ENCODE data around the gene FERMT1. TPM values are rescaled to one million over a fixed set of nuclear protein-coding genes. Genes with fewer than 3 reads are reported as not detected.
"Not testable (repeated sequence)": the region's sequence is repeated elsewhere in the genome, so short reads cannot be mapped to it uniquely, and the experiment has no call there.

Gene FERMT1
- polyA plus RNA-seq, 1 experiment: 2.8 TPM

- ChIA-PET CTCF (no interaction called here), POLR2A (no interaction called here)
- no peak for DNase-seq (ENCODE audit: low read depth, low spot score)
- H3K9me3 ChIP-seq (ENCODE audit: control insufficient read depth, insufficient read depth, low read length): peaks cover 10% of the 10 kb centered on the region; the same call in 1 of the 2 replicates
- no peak for TF ChIP-seq CTCF (IDR thresholded peaks at IDR 0.05; ENCODE audit: low read depth, low read length)
- no peaks in the 10 kb centered on the region for H3K27me3 ChIP-seq (ENCODE audit: control insufficient read depth, insufficient read depth, low read length)
- H3K27ac ChIP-seq (ENCODE audit: low read depth, low read length): no peak overlapping the region
- H3K4me3 ChIP-seq (ENCODE audit: low read depth, low read length): no peak overlapping the region
Observed at GRCh38 chr20:6038256-6038655, 84.6 kb downstream of the FERMT1 start.

- peaks cover 9% of the 10 kb centered on the region; the same call in 1 of the 2 replicates for H3K9me3 ChIP-seq (ENCODE audit: control insufficient read depth, insufficient read depth, low read length)
- TF ChIP-seq CTCF (IDR thresholded peaks at IDR 0.05; ENCODE audit: low read depth, low read length): no peak
- H3K27ac ChIP-seq (ENCODE audit: low read depth, low read length): no peak overlapping the region
- POLR2A ChIA-PET: no interaction called here
- no peaks in the 10 kb centered on the region for H3K27me3 ChIP-seq (ENCODE audit: control insufficient read depth, insufficient read depth, low read length)
- no peak for DNase-seq (ENCODE audit: low read depth, low spot score)
- H3K4me3 ChIP-seq (ENCODE audit: low read depth, low read length): no peak overlapping the region
- CTCF ChIA-PET: no interaction called here
Observed at GRCh38 chr20:6037082-6037481, 85.7 kb downstream of the FERMT1 start.

GRCh38 chr20:6036213-6036612, 86.6 kb downstream of the FERMT1 start:
- Histone ChIP-seq H3K9me3 (ENCODE audit: control insufficient read depth, insufficient read depth, low read length) (peaks cover 2% of the 10 kb centered on the region; the same call in 1 of the 2 replicates), H3K27ac (ENCODE audit: low read depth, low read length) (no peak overlapping the region), H3K4me3 (ENCODE audit: low read depth, low read length) (no peak overlapping the region), H3K27me3 (ENCODE audit: control insufficient read depth, insufficient read depth, low read length) (no peaks in the 10 kb centered on the region)
- no peak for DNase-seq (ENCODE audit: low read depth, low spot score)
- no peak for TF ChIP-seq CTCF (IDR thresholded peaks at IDR 0.05; ENCODE audit: low read depth, low read length)
- CTCF ChIA-PET: interaction anchor here (0.7 kb wide), 1 partner anchor 43 kb away, joined by 4 read pairs; no protein-coding TSS in a partner anchor
- POLR2A ChIA-PET: no interaction called here

GRCh38 chr20:6034134-6034969, 88.5 kb downstream of the FERMT1 start:
- DNase-seq (ENCODE audit: low read depth, low spot score): no peak
- H3K4me3 ChIP-seq (ENCODE audit: low read depth, low read length): no peak overlapping the region
- ChIA-PET CTCF (interaction anchor here (0.5 to 1.2 kb wide), 3 partner anchors 39 to 506 kb away, joined by 3 read pairs; no protein-coding TSS in a partner anchor), POLR2A (no interaction called here)
- no peak for TF ChIP-seq CTCF (IDR thresholded peaks at IDR 0.05; ENCODE audit: low read depth, low read length)
- no peaks in the 10 kb centered on the region for H3K9me3 ChIP-seq (ENCODE audit: control insufficient read depth, insufficient read depth, low read length)
- H3K27me3 ChIP-seq (ENCODE audit: control insufficient read depth, insufficient read depth, low read length): no peaks in the 10 kb centered on the region
- H3K27ac ChIP-seq (ENCODE audit: low read depth, low read length): no peak overlapping the region

GRCh38 chr20:6032907-6033306, 89.9 kb downstream of the FERMT1 start:
- DNase-seq (ENCODE audit: low read depth, low spot score); CTCF ChIA-PET; H3K27ac ChIP-seq (ENCODE audit: low read depth, low read length); H3K9me3 ChIP-seq (ENCODE audit: control insufficient read depth, insufficient read depth, low read length); POLR2A ChIA-PET; H3K27me3 ChIP-seq (ENCODE audit: control insufficient read depth, insufficient read depth, low read length); H3K4me3 ChIP-seq (ENCODE audit: low read depth, low read length): not testable (repeated sequence)
